ENCODE results near the gene MAP2K4.
"Not testable (repeated sequence)": the region's sequence is repeated elsewhere in the genome, so short reads cannot be mapped to it uniquely, and the experiment has no call there.

MAP2K4 gene

GRCh38 chr17:12020642-12021622, at the start of gene MAP2K4:
MAP2K4 (plus strand) TSS chr17:12020877; CDS start chr17:12020887, 10 bp downstream.
- DNase-seq: peak; percentile 18

- not testable (repeated sequence) for DNase-seq
Measured at GRCh38 chr17:11972741-11973140, 47.9 kb upstream of the MAP2K4 start.

GRCh38 chr17:11979795-11980194, 40.9 kb upstream of the MAP2K4 start:
- DNase-seq: no peak

DNA sequence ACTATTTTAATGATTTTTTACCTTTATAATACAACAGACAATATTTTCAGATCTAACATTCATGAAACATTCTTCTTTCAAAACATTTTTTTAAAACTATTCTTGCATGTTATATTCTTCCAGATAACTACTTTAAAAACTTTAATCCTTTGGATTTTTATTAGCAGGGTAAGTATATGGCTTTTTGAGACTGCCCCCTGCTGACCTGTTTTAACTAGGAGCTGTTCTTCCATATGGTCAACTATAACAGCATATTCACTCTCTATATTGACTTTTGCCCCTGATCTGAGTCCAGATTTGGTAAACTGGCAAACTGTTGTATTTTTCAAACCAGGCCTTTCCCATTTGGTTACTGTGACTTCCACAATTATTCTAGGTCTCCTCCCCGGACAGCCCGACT, 39.9 kb upstream of the MAP2K4 start:
- DNase-seq: no peak

DNA sequence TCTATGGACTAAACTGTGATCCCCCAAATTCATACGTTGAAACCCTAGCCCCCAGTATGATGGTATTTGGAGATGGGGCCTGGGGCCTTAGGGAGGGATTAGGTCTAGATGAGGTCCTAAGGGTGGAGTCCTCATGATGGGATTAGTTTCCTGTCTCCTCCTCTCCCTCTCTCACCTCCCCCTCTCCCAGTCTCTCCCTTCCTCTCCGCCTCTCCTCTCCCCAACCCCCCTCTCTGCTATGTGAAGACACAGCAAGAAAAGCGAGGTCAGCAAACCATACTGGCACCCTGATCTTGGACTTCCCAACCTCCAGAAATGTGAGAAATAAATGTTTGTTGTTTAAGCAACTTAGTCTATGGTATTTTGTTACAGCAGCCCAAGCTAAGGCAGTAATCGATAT, 38.8 kb upstream of the MAP2K4 start:
- no peak for DNase-seq

- no peak for DNase-seq
Measured at GRCh38 chr17:11986179-11986941, 34.3 kb upstream of the MAP2K4 start.

GRCh38 chr17:11986942-11987329, 33.7 kb upstream of the MAP2K4 start:
- DNase-seq: no peak

DNA sequence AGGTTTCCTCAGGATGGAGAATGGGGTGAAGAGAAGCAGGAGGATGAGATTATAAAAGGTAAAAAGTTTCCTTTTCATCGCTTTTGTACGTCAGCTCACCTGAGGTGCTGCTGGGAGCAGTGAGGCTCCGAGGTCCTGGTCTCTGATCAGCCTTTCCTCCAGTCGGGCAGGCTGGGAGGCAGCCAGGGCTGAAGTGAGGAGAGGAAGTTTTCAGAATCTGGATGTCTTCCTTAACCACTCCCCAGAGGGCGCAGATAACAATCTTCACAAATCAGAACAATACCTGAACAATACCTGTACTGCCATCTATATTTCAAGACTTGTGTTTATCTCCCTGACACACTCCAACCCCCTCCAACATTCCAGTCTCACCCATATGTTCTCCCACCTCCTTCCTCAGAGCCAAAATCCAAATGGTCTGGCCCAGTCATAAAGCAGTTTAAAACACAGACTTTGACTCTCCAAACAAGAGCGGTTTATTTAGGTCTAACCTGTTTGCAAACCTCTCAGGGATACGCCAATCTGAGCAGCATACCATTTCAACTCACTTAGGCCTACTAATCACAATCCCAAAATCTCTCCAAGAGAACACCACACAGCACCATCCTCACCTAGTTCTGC, 30.2 kb upstream of the MAP2K4 start:
- DNase-seq: no peak

GRCh38 chr17:11991461-11991860, 29.2 kb upstream of the MAP2K4 start:
- no peak for DNase-seq

- peak; percentile 12 for DNase-seq
Measured at GRCh38 chr17:11996722-11997146, 23.9 kb upstream of the MAP2K4 start.

DNA sequence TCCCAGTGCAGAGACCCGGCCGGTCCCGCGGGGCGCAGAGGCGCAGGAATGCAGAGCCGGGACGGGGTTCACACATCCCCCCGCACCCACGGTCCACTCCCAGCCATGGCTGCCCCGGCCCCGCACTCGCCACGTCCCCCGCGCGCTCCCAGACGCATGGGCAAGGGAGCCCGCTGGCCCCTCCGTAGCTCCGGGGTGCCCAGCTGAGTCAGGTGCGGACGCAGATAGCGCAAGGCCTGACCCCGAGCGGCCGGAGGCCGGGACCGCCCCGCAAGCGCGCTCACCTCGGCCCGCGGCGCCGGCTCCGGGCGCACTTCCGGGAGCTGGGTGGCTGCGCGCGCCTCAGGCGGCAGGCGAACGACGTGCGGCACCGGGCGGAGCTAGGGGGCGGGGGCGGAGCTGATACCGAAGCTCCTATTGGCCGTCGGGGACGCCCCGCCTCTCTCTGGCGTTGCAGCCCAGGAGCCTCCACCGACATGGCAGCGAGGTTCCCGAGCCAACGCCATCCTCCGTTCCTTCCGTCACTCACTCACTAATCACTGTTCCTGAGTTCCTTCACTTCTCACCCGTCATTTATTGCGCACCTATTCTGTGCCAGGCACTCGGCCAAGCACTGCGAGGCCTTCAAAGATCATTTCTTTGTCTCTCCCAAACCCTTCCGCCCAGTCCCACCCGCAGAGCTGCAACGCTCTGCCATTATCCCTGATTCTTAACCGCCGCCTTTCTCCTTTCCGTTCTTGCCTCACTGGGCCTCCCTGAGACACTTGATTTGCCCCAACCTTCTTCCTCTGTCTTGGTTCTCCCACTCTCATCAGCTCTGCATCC, 23.3 kb upstream of the MAP2K4 start, which contains the start of gene ZNF18:
TSS of gene ZNF18 (minus strand) at position 329 of the 825 bp plus-strand sequence. CDS start 4,646 bp downstream, outside the sequence.
- DNase-seq: peak; percentile 73

DNA sequence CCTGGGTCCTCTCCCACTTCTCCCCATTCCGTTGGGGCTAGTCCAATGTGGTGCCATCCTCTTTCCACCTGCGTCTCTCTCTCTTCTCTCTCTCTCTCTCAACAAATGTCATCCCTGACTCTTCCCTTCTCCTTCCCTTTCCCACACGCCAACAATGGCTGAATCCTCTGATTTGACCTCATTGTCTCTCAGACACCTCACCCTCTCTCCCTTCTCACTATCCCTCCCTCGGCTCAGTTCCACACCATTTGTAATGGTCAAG, 22.8 kb upstream of the MAP2K4 start:
- no peak for DNase-seq

DNA sequence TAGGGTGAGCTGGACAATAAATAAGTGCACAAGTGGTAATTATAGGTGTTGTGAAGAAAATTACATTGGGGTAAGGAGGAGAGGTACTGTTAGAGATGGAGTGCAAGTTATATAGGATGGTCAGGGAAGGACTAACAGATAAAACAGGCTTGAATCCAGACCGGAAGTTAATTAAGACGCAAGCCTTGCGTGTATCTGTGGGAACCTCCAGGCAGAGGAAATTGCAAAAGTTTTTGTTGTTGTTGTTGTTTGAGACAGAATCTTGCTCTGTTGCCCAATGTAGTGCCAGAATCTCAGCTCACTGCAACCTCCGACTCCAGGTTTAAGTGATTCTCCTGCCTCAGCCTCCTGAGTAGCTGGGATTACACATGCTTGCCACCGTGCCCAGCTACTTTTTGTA, 21.0 kb upstream of the MAP2K4 start:
- no peak for DNase-seq

DNA sequence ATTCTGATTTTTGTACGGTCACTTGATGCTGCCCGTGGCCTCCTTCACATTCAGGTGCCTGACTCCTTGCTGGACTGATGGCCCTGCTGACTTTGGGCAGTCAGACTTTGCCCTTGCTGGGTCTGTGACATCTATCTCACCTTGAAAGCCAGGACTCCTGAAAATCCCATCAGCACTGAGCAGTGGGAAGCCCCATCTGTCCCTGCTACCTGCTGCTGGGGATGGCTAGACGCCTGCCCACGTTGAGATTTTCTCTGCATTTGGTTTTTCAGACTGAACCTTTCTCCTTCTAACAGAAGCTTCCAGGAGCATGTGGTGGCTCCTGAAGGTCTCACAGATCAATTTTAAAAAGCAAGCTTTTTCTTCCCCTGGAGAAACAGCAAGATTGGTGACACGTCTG, 13.2 kb upstream of the MAP2K4 start:
- DNase-seq: no peak

- DNase-seq: no peak
Measured at GRCh38 chr17:12021623-12022140, 1.0 kb downstream of the MAP2K4 start.

GRCh38 chr17:12022310-12022709, 1.6 kb downstream of the MAP2K4 start:
- DNase-seq: no peak

DNA sequence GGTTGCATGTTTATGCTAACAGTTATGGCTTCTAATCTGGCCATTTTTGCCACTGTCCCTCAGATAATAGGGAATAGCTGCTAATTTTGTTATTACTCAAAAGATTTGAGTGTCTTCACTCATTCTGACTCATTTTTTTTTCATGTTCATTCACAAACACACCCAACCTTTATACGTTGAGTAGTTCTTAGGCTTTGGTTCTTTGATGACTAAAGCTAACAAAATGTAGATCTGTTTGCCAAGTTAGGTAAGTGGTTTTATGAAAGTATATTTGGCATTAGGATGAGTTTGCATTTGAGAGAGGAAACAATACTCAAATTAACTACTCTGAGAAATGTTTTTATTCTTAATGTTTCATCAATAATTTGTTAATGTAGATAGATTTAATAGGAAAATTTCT, 3.6 kb downstream of the MAP2K4 start:
- DNase-seq: no peak

GRCh38 chr17:12027658-12028057, 7.0 kb downstream of the MAP2K4 start:
- no peak for DNase-seq

DNA sequence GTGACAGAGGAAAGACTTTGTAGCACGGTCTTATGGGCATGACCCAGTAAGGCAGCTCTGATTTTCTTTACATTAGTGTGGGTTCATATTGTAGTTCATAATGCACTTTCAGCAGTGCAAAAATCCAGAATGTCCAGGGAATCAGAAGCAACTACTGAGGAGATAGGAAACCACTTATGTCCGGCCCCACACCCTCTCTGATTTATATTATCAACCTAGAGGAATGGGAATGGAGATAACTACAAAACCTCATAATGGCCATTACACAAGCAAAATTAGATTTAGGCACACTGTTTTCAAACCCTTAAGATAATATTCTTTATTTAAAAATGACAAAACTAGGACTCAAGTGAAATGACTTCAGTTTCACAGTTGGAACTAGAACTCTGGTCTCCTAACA, 7.9 kb downstream of the MAP2K4 start:
- no peak for DNase-seq

DNA sequence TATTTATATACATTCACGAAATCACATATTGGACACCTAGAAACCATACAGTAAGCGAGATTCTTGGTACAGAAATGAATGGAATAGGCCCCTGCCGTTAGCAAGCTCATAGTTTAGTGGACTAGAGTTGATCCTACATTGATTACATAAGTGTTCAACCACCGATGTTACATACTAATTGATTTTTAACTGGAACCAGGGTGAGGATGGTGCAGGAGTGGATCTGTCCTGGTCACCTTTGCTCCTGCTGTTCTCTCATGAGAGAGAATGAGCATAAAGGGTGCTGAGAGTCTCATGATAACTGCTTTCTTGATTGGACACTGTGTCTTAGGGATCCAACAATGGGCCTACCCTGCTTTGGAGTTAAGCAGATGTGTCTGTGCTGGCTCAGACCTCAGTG, 13.9 kb downstream of the MAP2K4 start:
- no peak for DNase-seq

DNA sequence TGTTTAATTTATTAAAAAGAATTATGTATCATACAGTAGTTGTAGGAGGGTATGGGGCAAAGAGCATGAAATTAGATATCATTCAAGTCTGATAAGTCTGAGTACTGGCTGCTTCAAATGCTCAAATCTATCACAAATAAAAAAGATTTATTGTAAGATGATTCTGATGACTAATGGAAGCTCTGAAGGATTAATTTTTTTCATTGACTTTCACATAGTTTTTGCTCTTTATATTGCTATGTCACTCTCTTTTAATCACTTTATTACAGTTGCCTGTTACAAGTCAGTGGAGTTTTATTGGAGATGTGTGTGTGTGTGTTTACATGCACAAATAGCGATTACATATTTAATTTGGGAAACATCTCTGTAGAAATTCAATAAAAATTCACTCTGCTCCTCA, 15.0 kb downstream of the MAP2K4 start:
- no peak for DNase-seq

DNA sequence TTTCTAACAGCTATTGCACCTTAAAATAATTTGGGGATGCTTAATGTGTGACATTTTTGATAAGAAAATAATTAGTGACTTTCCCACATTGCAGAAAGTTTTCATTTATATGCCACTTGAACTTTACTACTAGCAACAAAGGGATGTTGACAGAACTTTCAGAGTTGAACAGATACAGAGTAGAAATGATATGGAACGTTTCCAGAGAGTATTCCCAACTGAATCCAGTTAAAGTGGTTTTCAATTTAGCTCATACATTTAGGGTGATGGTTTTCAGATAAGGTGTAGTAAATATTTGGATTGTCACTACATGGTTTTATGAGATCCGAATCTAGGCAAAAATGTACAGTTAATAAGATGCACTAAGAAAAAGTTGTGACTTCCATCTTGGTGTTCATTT, 17.3 kb downstream of the MAP2K4 start:
- no peak for DNase-seq

All from DMS 273 treated with DMSO at 0.1 percent for 48 hours (cell line).